Endometrial microvascular endothelial cells (primary cell): ENCODE data around the gene EMILIN1. TPM values are rescaled to one million over a fixed set of nuclear protein-coding genes. Genes with fewer than 3 reads are reported as not detected.

Experiments used
- in situ Hi-C: cut with HindIII; loops from 2 replicates; pipeline ENCODE4 v1.10.0; 2017; ENCODE audit warnings: low sequenced_read_pairs, low pct_unique_long_range_greater_than_20kb; ENCODE audit errors: inconsistent ontology term
- total RNA-seq: library from RNA; depleted of rRNA; stranded (reverse); fragments of >200 nt; gene quantifications from one replicate; pipeline ENCODE4 v1.2.3, GENCODE V29; 2015; ENCODE audit errors: inconsistent ontology term

The EMILIN1 gene
- total RNA-seq = 1.5 TPM

DNA sequence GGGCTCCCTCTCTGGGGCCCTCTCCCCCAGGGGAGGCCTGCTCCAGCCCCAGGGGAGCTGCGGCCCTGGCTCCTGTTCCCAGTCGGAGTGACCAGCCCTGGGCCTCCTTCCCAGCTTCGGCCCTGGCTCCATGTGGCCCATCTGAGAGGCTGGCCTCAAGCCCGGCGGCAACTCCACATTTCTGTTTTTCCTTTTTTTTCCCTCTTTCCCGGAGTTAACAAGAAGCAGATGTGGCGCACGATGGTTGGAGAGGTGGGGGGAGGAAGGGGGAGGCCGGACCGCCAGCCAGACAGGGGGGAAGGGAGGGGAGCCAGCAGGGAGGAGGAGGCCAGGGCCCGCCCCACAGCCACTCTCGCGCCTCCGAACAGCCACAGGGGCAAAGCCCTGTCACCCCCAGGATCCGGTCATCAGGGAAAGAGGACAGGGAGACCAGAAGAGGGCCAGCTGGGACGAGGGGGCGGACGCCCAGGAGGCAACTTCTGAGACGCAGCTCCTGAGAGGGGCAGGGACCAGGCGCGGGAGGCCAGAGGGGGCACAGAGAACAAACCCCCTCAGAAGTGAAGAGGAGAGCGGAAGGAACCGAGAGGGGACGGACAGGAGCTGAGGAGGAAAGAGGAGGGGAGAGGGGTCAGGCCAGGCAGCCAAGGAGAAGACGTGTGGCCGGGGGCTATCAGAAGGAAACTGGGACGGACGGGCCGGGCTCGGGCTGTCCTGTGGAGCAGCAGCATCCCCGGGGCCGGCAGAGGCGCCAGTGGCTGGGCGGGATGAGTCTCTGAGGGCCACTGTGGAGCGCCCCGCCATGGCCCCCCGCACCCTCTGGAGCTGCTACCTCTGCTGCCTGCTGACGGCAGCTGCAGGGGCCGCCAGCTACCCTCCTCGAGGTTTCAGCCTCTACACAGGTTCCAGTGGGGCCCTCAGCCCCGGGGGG, at the start of gene EMILIN1:
TSS of gene EMILIN1 (plus strand) at position 349 of the 928 bp plus-strand sequence. CDS start at position 800, 451 bp downstream.
- in situ Hi-C loops = no loop called here

DNA sequence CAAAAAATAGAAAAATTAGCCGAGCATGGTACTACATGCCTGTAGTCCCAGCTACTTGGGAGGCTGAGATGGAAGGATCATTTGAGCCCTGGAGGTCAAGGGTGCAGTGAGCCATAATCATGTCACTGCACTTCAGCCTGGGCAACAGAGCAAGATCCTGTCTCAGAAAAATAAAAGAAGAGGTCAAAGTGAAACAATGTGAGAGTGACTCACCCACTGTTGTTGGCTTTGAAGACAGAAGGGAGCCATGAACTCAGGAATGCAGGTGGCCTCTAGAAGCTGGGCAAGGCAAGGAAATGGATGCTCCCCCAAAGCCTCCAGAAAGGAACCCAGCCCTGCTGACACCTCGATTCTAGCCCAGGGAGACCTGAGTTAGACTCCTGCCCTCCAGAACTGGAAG, 49.4 kb upstream of the EMILIN1 start:
- in situ Hi-C loops = no loop called here

DNA sequence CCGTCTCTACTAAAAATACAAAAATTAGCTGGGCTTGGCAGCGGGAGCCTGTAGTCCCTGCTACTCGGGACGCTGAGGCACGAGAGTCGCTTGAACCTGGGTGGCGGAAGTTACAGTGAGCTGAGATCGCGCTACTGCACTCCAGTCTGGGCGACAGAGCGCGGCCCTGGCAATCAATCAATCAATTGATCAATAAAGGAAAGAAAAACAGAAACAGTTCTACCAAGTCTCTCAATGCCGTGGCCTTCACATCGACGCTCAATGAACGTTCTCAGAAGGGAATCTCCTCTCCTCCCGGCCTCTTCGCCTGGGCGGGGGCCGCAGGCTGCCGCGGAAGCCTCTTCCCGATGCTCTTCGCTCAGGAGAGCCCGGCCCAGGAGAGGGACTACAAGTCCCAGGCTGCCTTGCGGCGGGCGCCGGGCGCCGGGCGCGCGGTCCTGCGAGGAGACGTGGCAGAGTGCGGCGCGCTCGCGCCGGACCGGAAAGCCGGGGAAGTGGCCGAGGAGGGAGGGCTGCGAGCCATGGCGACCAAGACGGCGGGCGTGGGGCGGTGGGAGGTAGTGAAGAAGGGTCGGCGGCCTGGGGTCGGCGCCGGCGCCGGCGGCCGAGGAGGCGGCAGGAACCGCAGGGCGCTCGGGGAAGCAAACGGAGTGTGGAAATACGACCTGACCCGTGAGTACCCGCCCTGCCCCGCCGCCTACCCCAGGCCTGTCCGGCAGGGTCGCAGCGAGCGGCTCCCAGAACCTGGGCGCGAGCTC, 45.7 kb upstream of the EMILIN1 start, which contains the start of gene TMEM214:
TSS of gene TMEM214 (plus strand) at position 471 of the 758 bp plus-strand sequence. CDS start at position 522, 51 bp downstream.
- in situ Hi-C loops = no loop called here

DNA sequence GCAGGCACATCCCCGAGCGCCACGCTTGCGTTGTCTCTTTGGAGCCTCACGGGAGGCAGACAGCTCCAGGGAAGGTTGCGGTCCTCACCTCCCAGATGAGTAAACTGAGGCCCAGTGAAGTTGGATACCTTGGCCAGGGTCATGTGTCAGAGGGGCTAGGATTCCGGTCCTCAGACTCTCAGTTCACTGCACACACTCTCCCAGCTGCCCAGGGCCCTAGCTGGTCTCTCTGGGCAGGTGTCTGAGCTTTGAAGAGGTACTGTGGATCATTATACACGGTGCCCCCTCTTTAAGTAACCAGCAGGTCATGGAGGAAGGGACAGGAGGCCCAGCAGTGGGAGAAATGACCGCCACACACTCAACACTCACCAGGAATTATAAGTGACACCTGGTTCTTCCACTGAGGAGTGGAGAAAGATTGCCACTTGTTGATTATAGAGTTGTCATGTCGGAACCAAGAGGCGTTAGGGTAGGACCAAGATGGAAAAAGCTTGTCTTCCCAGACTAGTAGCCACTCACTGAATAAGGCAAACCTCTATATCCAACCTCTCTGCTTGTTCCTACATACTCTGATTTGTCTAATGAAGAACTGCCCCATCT, 45.1 kb upstream of the EMILIN1 start:
- in situ Hi-C loops = no loop called here

DNA sequence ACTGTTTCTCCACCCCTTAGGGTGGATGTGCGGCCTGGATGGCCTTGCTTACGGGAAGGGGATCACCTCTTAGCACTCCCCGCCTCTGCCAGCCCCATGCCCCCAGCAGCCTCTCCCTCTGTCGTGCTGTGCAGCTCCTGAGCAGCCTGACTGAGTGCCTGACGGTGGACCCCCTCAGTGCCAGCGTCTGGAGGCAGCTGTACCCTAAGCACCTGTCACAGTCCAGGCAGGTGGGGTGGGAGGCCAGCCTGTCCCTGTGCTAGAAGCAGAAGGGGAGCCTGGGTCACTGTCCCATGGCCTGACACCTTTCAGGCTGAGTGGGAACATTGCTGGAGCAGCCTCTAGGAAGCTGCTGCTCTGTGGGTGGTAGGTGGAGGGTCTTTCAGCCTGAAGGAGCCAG, 40.4 kb upstream of the EMILIN1 start:
- in situ Hi-C loops = no loop called here

DNA sequence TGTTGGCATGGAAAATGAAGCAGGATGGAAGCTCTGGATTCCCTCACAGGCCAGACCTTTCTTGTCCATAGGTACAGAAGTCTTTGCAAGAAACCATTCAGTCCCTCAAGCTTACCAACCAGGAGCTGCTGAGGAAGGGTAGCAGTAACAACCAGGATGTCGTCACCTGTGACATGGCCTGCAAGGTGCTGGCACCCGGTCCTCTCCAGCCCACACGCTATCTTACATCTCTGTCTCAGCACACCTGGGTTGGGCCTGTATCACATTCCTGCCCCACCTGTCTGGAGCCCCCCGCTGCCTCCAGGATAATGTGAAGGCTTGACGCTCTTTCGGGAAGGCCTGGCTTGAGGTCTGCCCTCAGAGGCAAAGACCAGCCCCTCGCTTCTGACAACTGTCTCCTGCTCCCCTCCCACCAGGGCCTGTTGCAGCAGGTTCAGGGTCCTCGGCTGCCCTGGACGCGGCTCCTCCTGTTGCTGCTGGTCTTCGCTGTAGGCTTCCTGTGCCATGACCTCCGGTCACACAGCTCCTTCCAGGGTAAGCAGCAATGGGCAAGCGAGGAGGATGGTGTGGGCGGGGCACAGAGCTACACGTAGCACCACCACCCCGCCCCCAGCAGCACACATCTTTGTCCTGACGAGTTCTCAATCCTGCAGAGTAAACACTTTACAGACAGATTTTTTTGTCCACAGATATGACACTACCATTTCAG, 39.6 kb upstream of the EMILIN1 start:
- in situ Hi-C loops = no loop called here

DNA sequence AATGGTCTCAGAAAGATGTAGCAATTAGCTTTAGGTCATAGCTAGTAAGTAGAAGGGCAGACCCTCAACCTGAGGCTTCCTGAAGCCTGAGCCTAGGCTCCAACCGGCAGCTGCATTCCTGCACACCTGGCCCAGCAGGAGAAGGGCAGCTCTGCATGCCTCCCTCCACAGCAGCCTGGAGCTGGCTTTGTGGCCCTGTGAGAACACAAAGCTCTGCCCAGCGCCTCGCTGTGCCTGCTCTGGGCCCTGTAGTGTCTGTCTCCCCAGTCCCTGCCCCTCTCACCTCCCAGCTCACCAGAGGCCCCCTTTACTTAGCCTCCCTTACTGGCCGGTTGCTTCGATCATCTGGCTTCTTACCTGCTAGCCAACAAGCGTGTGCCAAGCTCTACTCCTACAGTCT, 39.0 kb upstream of the EMILIN1 start:
- in situ Hi-C loops = no loop called here

DNA sequence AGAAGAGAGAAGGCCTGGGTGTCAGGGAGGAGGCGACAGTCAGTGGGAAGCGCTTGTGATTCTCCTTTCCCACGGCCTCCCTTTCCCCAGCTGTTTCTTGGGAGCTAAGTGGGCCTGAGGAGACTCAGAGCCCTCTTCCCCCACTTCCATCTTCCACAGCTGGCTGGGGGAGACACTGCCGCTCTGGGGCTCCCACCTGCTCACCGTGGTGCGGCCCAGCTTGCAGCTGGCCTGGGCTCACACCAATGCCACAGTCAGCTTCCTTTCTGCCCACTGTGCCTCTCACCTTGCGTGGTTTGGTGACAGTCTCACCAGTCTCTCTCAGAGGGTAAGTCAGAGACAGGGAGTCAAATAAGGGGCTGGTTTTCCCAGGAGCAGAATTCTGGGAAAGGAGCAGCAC, 38.5 kb upstream of the EMILIN1 start:
- in situ Hi-C loops = no loop called here

DNA sequence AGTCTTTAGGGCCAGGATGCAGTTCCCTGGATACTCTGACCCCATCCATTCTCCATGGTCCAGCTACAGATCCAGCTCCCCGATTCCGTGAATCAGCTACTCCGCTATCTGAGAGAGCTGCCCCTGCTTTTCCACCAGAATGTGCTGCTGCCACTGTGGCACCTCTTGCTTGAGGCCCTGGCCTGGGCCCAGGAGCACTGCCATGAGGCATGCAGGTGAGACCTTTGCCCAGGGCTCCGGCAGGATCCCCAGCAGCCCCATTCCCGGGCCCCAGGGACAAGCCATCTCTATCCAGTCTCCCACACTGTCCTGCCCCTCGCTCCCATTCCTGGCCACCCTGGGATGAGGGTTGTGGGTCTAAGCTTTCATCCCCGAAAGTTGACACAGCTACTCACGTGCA, 38.1 kb upstream of the EMILIN1 start:
- in situ Hi-C loops = no loop called here

DNA sequence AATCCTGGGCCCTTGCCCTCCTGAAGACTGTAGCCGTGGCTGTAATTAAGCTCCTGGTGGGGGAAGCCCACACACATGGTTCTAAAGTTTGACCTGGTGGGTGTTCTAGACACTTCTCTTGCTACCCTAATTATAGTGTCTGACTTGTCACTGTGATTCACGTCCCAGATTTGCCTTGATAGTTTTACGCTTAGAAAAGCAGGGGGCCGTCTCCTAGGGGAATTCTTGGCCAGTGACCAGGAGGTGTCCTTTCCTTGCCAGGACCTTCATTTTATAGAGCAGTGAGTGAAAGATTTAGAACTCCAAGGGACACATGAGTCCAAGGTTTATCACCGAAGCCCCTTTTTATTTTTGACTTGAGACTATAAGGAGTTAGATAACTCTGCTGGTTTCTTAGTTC, 36.7 kb upstream of the EMILIN1 start:
- in situ Hi-C loops = no loop called here

DNA sequence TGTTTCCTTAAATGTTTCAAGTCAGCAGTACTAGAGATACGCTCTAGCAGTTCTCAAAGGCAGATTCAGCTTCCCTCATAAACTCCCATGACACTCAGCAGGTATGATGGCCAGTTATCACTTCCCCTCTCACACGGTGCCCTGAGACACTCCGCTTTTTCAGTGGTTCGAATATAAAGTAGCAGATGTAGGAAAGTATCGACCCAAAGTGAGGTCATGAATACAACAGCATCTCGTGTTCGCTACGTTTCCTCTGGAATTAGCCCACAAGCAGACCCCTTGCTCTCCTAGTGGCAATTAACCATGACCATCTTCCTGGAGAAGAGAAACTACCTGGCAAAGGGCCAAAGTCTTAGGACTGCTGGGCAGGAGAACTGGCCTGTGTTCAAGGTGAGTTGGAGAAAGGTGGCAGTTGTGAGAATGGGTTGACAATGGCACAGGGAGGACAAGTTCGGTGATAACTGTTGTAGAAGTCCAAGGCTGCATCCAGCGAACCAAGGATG, 36.2 kb upstream of the EMILIN1 start:
- in situ Hi-C loops = no loop called here

DNA sequence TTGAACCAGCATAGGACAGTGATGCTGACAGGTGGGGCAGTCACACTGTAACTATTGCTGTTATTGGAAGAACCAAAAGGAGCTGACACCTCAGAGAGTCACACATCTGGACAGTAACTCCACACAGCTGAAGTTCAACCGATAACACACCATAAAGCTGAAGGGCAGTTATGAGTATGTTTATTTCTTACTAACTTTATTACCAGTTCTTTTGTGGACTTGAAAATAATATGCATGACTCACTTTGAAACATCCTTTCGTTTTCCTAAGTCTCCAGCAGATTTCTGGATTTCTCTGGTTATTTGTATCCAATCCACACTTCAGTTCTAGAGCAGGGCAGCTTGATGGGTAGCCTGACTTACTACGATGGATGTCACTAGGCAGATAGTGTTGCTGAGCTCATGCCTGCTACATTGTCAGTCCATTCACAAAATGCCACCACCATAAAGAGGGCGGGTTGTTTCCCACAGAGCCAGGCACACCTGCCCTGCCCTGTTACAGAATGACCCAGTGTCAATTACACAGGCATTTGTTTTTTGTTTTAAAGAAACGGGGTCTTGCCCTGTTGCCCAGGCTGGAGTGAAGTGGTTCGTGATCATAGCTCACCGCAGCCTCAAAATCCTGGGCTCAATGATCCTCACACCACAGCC, 35.3 kb upstream of the EMILIN1 start:
- in situ Hi-C loops = no loop called here

DNA sequence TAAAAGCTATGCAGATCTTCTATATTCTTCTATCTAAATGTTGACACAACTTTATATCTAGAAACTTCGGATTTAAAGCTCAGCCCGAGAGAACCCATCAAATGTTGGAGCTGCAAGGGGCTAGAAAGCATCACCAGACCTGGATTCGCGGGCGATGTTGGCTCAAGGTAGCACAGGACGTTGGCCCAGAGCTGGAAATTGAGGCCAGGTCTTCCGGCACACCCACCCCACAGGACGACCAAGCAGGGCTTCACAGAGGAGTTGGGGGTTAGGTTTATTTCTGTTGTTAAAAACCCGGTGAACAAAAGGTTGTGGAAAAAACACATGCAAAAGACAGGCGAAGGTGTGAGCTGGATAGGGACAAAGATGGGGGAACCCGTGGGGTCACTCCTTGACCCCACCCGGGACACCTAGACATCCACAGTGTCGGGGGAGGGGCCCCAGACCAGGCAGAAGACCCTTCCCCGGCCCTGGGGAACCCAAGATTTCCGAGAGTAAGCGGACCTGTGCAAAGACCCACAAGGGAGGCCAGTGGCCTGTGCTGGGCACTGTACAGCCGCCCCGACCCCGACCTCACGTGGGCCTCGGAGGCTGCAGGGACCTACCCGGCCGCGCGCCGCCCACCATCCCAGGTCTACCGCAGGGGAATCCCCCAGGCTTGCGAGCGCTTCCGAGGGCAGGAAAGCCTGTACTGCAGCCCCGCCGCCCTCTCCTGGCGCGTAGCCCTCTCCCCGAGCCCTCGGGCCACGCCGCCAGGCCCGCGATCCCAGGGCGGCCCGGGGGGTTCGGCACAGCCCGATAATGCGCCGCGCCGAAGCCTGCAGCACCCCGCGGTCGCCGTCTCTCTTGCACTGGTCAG, 28.8 kb upstream of the EMILIN1 start:
- in situ Hi-C loops = no loop called here

DNA sequence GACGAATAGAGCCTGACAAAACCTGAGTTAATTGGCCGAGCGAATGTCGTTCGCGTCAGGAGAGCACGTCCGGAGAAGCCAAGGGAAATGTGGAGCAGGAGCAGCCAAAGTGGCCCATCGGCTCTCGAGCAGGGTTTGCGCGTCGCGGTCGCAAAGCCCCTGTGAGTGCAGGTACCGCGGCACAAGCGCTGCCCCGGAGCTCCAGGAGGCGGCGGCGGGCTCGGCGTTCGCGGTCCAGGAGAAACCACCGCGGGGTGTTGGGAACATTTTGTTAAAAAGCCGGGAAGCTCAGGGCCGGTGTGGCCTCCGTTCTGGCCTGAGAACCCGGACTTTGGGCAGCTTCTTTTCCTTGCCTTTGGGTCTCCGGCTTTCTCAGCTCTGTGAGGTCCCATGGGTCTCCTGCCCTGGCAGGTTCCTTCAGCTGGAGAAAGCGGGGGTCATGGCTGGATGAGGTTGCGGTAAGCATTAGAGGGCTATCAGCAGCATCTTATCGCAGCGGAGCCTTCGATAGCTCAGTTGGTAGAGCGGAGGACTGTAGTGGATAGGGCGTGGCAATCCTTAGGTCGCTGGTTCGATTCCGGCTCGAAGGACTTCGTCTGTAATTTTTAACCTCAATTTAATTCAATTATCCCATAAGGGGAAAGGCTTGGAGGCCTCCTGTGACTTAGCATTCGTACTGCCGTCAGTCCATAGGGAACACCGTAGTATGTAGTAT, 28.0 kb upstream of the EMILIN1 start:
- in situ Hi-C loops = no loop called here

DNA sequence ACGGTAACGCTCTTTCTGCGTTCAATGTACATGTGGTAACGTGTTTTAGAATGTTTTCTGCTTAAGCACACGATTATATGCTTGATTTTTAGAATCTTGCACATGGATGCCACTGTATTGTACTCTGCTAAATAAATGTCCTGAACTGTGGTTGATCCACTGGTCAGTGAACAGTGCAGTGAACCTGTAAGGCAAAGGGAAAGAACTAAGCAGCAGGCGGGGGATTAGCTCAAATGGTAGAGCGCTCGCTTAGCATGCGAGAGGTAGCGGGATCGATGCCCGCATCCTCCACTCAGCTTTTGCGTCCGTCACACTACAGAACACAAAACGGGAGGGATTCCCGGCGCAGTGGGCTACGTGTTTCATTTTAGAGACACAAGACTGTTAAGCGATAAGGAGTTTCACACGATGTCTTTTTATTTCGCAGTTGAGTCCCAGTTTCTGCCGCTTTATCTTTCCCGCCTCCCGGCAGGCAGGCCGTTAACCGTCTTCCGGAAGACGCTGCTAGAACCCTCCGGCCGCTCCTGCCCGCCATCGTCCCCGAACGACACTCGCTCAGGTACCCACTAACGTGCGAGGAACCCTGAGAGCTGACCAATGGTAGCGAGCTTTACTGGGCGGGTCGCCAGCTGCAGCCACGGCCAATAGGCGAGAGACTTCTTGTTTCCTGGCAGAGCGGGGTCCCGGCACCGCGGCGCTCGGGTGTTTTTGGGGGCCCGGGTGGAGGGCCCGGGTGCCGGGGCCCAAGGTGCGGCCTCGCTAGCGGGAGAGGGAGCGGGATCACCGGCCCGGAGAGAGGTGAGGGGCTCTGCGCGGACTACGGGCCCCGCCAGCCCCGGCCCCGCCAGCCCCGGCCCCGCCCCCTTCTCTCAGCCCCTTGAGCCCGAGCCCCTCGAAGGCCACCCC, 27.2 kb upstream of the EMILIN1 start, which contains the start of gene AGBL5:
TSS of gene AGBL5 (plus strand) at position 673 of the 906 bp plus-strand sequence. CDS start 1,291 bp downstream, outside the sequence.
- in situ Hi-C loops = no loop called here
